GM23248 (cell line): ENCODE results near the gene CRACR2A.

Experiments
- EZH2 ChIP-seq: fragments of 200-600 bp; sonication (generic); IDR thresholded peaks from 2 replicates; pipeline ENCODE4 v1.6.1; 2018; ENCODE audit warnings: antibody characterized with exemption, mild to moderate bottlenecking; ENCODE audit not compliant: insufficient read depth, poor library complexity, severe bottlenecking
- EZH2phosphoT487 ChIP-seq: fragments of 200-600 bp; sonication (generic); IDR thresholded peaks from 2 replicates; pipeline ENCODE4 v1.6.1; 2018; ENCODE audit warnings: antibody characterized with exemption, moderate library complexity, mild to moderate bottlenecking, low read depth; ENCODE audit not compliant: insufficient read depth

DNA sequence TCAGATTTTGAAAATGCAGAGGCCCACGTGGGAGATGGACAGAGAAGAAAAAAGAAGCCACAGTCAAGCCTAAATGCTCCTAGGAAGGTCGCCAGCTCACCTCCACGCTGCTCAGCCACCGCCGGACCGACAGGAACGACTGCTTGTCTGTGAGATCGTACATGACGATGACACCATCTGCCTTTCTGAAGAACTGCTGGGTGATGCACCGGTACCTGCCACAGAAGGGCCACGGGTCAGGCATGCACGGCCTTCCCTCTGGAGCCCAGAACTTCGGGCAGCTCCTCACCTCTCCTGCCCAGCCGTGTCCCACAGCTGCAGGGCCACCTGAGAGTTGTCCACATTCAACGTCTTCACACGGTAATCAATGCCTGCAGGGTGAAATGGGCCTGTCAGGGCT is 125.6 kb downstream of the CRACR2A start:
- TF ChIP-seq EZH2 (no peak), EZH2phosphoT487 (no peak)
